ENCODE measurements around the gene CD44.

The CD44 gene

GRCh38 chr11:35177370-35177769, 38.4 kb downstream of the CD44 start:
- no peak for TF ChIP-seq CTCF (IDR thresholded peaks at IDR 0.05)

- no peak for TF ChIP-seq CTCF (IDR thresholded peaks at IDR 0.05)
These were observed 39.3 kb downstream of the CD44 start for GRCh38 chr11:35178067-35178805.

DNA sequence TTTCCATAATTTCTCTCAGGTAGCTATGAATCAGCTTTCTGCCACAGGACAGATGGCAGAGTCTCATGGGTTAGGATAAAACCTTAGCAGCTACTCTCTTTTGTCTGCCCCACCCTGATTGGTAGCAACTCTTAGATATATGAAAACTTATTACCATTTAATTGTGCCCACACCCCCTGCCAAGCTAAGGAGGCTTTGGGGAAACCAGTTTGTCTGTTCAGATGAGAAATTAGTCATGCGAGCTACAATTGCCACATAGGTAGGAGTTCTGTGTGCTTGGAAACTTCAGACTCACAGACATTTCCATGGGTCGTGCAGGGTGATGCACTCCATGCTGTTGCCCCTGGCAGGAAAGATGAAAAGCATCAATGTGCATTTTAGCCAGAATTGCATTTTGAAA, 39.9 kb downstream of the CD44 start:
- no peak for TF ChIP-seq CTCF (IDR thresholded peaks at IDR 0.05)

- no peak for TF ChIP-seq CTCF (IDR thresholded peaks at IDR 0.05)
These were observed 40.6 kb downstream of the CD44 start for GRCh38 chr11:35179466-35180135.

DNA sequence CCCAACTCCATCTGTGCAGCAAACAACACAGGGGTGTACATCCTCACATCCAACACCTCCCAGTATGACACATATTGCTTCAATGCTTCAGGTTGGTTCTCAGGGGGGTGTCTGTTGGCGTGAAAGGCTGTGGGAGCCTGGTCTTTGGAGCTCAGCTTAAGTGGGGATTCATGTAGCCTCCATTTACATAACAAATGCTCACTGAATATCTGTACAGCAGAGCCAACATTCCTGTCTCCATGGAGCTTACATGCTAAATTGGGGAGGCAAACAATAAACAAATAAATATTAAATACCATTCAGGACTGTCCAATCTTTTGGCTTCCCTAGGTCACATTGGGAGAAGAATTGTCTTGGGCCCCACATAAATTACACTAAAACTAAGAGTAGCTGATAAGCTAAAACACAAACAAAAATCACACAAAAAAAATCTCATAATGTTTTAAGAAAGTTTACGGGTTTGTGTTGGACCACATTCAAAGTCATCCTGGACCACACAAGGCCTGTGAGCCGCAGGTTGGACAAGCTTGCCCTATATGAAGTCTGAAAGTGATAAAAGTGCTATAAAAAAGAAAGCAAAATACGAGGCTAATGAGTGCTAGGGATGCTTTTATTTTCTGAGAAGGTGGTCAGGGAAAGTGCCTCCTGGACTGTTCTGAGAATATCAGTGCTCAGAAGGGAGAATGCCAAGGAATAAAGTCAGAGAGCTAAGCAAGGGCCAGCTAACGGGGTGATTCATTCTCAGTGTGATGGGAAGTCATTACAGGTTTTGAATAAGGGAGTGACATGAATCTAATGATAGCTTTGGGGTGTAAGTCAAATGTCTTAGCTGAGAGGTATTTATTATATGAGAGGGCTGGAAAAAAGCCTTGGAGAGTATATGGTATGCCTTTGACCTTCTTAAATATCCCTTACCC, 41.6 kb downstream of the CD44 start:
- no peak for TF ChIP-seq CTCF (IDR thresholded peaks at IDR 0.05)

GRCh38 chr11:35182317-35182939, 43.5 kb downstream of the CD44 start:
- TF ChIP-seq CTCF (IDR thresholded peaks at IDR 0.05), result no peak

GRCh38 chr11:35183326-35183925, 44.5 kb downstream of the CD44 start:
- TF ChIP-seq CTCF (IDR thresholded peaks at IDR 0.05), result no peak
